Mucosa of descending colon (tissue), 3 donors: ENCODE results near the gene MTR. TPM values are rescaled to one million over a fixed set of nuclear protein-coding genes. Genes with fewer than 3 reads are reported as not detected.

Experiments
- ATAC-seq: fragments of 200-7000 bp; cut with Tn5 transposase; one replicate; pipeline ENCODE4 v1.9.1; 2020; ENCODE audit warnings: mild to moderate bottlenecking, moderate library complexity
- DNase-seq, 3 donors: peaks; one replicate each; pipeline ENCODE4 v3.0.0-alpha.2; 2020
- H3K36me3 ChIP-seq: fragments of 200-600 bp; one replicate; pipeline ENCODE4 v1.8.0; 2021; ENCODE audit warnings: low read depth, mild to moderate bottlenecking
- H3K4me1 ChIP-seq: fragments of 200-600 bp; one replicate; pipeline ENCODE4 v1.8.0; 2021; ENCODE audit warnings: low read depth, mild to moderate bottlenecking
- H3K4me3 ChIP-seq: fragments of 200-600 bp; one replicate; pipeline ENCODE4 v1.8.0; 2021; ENCODE audit warnings: mild to moderate bottlenecking
- H3K9me3 ChIP-seq: fragments of 200-600 bp; one replicate; pipeline ENCODE4 v1.8.0; 2021; ENCODE audit warnings: mild to moderate bottlenecking
- CTCF ChIP-seq: fragments of 200-600 bp; IDR thresholded peaks from one replicate; pipeline ENCODE4 v1.8.0; 2022; ENCODE audit warnings: antibody characterized with exemption, mild to moderate bottlenecking
- intact Hi-C, 2 donors: fragments of 100-400 bp; cut with DNase I in 1 of 2; cut with micrococcal nuclease in 1 of 2; formaldehyde crosslinking; loops; one replicate each; pipeline versions ENCODE4 v1.11.0 to v1.11.1; 2022; cut with DNase I, micrococcal nuclease
- total RNA-seq, 3 donors: library from RNA; stranded (reverse); fragmentation: NEBNext Ultra II Directional in 2 of 3; extraction: Animal tissue kit (Norgen Biotek cat#: 25700) in 2 of 3; gene quantifications; one replicate each; pipeline versions ENCODE4 v1.2.1 to v1.2.4, GENCODE V29; 2021 to 2023
- donor health status: DM: no; HTN: no; CAD: no; lungs with moderate emphysema.
- donor health status: DM: no; HTN: no; CAD: no.
- donor health status: DM: no; HTN: yes; CAD: no.

MTR gene
- total RNA-seq, 3 donors from 2014 or later = 21.7 to 41.1 (median 23.5) TPM

GRCh38 chr1:236837897-236838296 is 42.8 kb downstream of the MTR start:
- ATAC-seq = no peak
- DNase-seq = no peak
- no peaks in the 10 kb centered on the region for H3K36me3 ChIP-seq
- TF ChIP-seq CTCF = no peak
- H3K4me1 ChIP-seq = no peaks in the 10 kb centered on the region
- H3K4me3 ChIP-seq = no peak overlapping the region
- intact Hi-C loops = no loop called here
- no peaks in the 10 kb centered on the region for H3K9me3 ChIP-seq

- Histone ChIP-seq H3K36me3 (no peaks in the 10 kb centered on the region), H3K4me1 (no peaks in the 10 kb centered on the region), H3K4me3 (no peak overlapping the region), H3K9me3 (no peaks in the 10 kb centered on the region)
- no peak for TF ChIP-seq CTCF
- DNase-seq (no peak), ATAC-seq (no peak)
- intact Hi-C loops = no loop called here
These were observed 46.2 kb downstream of the MTR start for GRCh38 chr1:236841341-236841740.

GRCh38 chr1:236844499-236845271 is 49.6 kb downstream of the MTR start:
- intact Hi-C loops = no loop called here
- H3K36me3 ChIP-seq = no peaks in the 10 kb centered on the region
- H3K9me3 ChIP-seq = no peaks in the 10 kb centered on the region
- H3K4me1 ChIP-seq = no peaks in the 10 kb centered on the region
- ATAC-seq (no peak), DNase-seq (no peak)
- TF ChIP-seq CTCF = no peak
- no peak overlapping the region for H3K4me3 ChIP-seq

- intact Hi-C loops = no loop called here
- ATAC-seq (no peak), DNase-seq (no peak)
- Histone ChIP-seq H3K4me3 (no peak overlapping the region), H3K36me3 (no peaks in the 10 kb centered on the region), H3K4me1 (no peaks in the 10 kb centered on the region), H3K9me3 (no peaks in the 10 kb centered on the region)
- TF ChIP-seq CTCF = no peak
These were observed 50.7 kb downstream of the MTR start for GRCh38 chr1:236845830-236846229.

- intact Hi-C loops = no loop called here
- Histone ChIP-seq H3K4me3 (no peak overlapping the region), H3K36me3 (no peaks in the 10 kb centered on the region), H3K4me1 (no peaks in the 10 kb centered on the region), H3K9me3 (no peaks in the 10 kb centered on the region)
- no peak for TF ChIP-seq CTCF
- DNase-seq = no peak
- no peak for ATAC-seq
These were observed 53.3 kb downstream of the MTR start for GRCh38 chr1:236848274-236848923.
